Measurements from ENCODE around the gene NCKAP5.

NCKAP5 gene

DNA sequence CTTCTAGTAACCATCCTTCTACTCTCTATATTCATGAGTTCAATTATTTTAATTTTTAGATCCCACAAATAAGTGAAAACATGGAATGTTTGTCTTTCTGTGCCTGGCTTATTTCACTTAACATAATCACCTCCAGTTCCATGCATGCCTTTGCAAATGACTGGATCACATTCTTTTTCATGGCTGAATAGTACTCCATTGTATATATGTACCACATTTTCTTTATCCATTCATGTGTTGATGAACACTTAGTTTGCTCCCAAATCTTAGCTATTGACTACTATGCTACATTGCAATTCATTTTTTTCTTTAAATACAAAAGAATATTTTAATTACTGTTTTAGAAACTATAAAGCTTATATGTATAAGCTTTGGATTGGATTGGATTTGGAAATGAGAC, 657.8 kb downstream of the NCKAP5 start:
- H3K9me3 ChIP-seq (ENCODE audit: severe bottlenecking): peaks cover 5% of the 10 kb centered on the region
- no peak overlapping the region for H3K27ac ChIP-seq
- no peak overlapping the region for H3K4me3 ChIP-seq (ENCODE audit: low read depth, low read length)
- TF ChIP-seq, protein P1, sequence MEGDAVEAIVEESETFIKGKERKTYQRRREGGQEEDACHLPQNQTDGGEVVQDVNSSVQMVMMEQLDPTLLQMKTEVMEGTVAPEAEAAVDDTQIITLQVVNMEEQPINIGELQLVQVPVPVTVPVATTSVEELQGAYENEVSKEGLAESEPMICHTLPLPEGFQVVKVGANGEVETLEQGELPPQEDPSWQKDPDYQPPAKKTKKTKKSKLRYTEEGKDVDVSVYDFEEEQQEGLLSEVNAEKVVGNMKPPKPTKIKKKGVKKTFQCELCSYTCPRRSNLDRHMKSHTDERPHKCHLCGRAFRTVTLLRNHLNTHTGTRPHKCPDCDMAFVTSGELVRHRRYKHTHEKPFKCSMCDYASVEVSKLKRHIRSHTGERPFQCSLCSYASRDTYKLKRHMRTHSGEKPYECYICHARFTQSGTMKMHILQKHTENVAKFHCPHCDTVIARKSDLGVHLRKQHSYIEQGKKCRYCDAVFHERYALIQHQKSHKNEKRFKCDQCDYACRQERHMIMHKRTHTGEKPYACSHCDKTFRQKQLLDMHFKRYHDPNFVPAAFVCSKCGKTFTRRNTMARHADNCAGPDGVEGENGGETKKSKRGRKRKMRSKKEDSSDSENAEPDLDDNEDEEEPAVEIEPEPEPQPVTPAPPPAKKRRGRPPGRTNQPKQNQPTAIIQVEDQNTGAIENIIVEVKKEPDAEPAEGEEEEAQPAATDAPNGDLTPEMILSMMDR (IDR thresholded peaks at IDR 0.05; ENCODE audit: low read depth, low read length): no peak
- no peaks in the 10 kb centered on the region for H3K27me3 ChIP-seq (ENCODE audit: insufficient read depth, low read depth, severe bottlenecking)
- no peak for DNase-seq
- H3K36me3 ChIP-seq: no peaks in the 10 kb centered on the region; the same call in 1 of the 2 replicates

DNA sequence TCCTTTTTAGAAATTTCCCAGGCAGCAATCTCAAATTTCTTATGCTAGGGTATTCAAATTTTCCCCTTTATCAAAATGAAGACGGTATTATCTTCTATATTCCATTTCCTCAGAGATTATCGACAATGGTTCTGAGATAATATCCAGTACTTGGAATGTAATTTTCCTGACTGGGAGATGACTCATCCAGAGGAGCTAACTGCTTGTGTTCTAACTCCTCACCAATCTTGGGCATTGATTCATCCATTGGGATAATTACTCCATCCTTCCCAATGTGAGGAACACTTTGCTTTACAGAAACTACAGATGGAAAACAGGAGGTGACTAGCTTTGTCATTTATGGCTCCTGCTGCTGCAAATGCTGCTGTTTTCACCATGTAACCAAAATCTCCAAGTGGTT, 658.8 kb downstream of the NCKAP5 start:
- Histone ChIP-seq H3K4me3 (ENCODE audit: low read depth, low read length) (no peak overlapping the region), H3K27ac (no peak overlapping the region), H3K9me3 (ENCODE audit: severe bottlenecking) (peaks cover 5% of the 10 kb centered on the region), H3K27me3 (ENCODE audit: insufficient read depth, low read depth, severe bottlenecking) (no peaks in the 10 kb centered on the region), H3K36me3 (no peaks in the 10 kb centered on the region; the same call in 1 of the 2 replicates)
- TF ChIP-seq, protein P1 (IDR thresholded peaks at IDR 0.05; ENCODE audit: low read depth, low read length): no peak
- no peak for DNase-seq

DNA sequence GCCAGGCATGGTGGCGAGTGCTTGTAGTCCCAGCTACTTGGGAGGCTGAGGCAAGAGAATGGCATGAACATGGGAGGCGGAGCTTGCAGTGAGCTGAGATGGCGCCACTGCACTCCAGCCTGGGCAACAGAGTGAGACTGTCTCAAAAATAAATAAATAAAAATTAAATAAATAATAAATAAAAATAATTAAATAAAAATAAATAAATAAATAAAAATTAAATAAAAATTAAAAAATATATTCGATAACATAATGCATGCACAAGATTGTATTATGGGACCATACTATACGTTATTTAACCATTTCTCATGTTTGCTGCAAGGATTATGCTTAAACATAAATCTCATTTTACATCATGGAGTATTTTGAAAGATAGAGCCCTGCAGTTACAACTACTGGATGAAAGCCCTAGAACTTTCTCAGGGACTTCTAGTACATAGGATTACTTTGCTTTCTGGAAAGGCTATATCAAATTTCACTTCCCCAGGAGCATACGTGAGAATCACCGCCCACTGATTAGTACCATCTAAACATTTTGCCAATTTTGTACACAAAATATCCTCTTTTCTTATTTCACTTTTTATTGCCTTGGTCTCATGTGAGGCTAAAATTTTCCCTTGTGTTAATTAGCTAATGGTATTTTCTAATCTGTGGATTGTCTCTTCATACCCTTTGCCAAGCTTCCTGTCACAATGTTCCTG, 664.0 kb downstream of the NCKAP5 start:
- Histone ChIP-seq H3K27me3 (ENCODE audit: insufficient read depth, low read depth, severe bottlenecking) (no peaks in the 10 kb centered on the region), H3K9me3 (ENCODE audit: severe bottlenecking) (no peaks in the 10 kb centered on the region), H3K36me3 (no peaks in the 10 kb centered on the region), H3K4me3 (ENCODE audit: low read depth, low read length) (no peak overlapping the region), H3K27ac (no peak overlapping the region)
- TF ChIP-seq, protein P1 (IDR thresholded peaks at IDR 0.05; ENCODE audit: low read depth, low read length): no peak
- DNase-seq: no peak

DNA sequence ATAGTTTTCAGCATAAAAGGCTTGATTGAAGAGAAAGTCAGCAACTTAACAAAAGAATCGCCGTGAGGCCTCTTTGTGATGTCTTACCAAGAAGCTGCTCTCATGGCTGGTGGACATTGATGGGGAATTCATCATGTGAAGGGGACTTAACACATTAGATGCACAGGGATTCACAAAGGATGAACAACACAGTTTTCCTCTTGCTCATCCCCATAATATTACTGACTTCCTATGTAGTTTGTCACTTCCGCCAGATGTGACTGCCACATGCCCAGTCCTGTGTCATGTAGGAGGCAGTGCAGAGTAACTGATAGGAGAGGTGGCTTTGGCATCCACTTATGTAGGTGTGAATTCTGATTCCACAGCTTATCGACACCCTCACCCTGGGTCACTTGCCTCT, 665.6 kb downstream of the NCKAP5 start:
- Histone ChIP-seq H3K27ac (no peak overlapping the region), H3K36me3 (no peaks in the 10 kb centered on the region), H3K9me3 (ENCODE audit: severe bottlenecking) (no peaks in the 10 kb centered on the region), H3K4me3 (ENCODE audit: low read depth, low read length) (no peak overlapping the region), H3K27me3 (ENCODE audit: insufficient read depth, low read depth, severe bottlenecking) (no peaks in the 10 kb centered on the region)
- TF ChIP-seq, protein P1 (IDR thresholded peaks at IDR 0.05; ENCODE audit: low read depth, low read length): no peak
- no peak for DNase-seq

DNA sequence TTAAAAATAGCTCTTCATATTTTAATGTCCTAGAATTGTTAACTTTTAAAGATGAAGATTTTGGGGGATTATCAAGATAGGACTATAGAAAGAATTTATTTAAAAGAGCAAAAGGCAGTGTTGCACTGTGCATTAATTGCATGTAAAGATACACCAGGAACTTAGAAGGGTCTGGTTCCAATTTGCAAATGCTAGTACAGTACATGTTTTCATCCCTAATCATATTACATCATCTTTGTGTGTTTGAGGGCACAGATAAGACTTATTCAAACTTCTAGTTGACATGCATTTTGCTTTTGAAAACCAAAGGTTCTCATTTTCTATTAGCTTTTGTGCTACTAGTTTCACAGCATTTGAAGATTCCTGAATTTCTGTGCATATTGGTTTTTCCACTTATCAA, 666.6 kb downstream of the NCKAP5 start:
- Histone ChIP-seq H3K27me3 (ENCODE audit: insufficient read depth, low read depth, severe bottlenecking) (no peaks in the 10 kb centered on the region), H3K36me3 (no peaks in the 10 kb centered on the region), H3K4me3 (ENCODE audit: low read depth, low read length) (no peak overlapping the region), H3K9me3 (ENCODE audit: severe bottlenecking) (no peaks in the 10 kb centered on the region), H3K27ac (no peak overlapping the region)
- TF ChIP-seq, protein P1 (IDR thresholded peaks at IDR 0.05; ENCODE audit: low read depth, low read length): no peak
- DNase-seq: no peak

DNA sequence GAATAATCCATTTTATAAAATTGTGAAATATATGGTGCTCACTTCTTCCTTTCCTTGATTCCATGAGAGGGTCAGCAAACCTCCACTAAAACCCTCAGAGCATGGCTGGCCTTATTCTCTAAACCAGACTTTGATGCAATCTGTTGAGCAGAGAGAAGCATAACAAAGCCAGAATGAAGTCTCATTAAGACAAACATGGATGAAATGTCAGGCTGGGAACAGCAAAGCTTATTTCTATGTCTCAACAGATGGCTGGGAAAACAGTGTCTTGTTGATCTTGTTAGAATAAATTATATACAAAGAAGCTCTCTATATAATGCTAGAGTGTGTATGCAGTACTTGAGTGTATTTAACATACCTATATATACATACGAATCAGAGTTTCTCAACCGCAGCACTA, 671.2 kb downstream of the NCKAP5 start:
- Histone ChIP-seq H3K9me3 (ENCODE audit: severe bottlenecking) (no peaks in the 10 kb centered on the region), H3K36me3 (no peaks in the 10 kb centered on the region), H3K4me3 (ENCODE audit: low read depth, low read length) (no peak overlapping the region), H3K27me3 (ENCODE audit: insufficient read depth, low read depth, severe bottlenecking) (no peaks in the 10 kb centered on the region), H3K27ac (no peak overlapping the region; the same call in 1 of the 2 replicates)
- TF ChIP-seq, protein P1 (IDR thresholded peaks at IDR 0.05; ENCODE audit: low read depth, low read length): no peak
- DNase-seq: no peak

Data from WERI-Rb-1 (cell line).